GM23248 (cell line): Measurements from ENCODE around the gene OPCML. TPM values are rescaled to one million over a fixed set of nuclear protein-coding genes. Genes with fewer than 3 reads are reported as not detected.

ENCODE experiments used
- DNase-seq: peaks from one replicate; pipeline ENCODE4 v3.0.0-alpha.2; 2015
- H2AFZ ChIP-seq: fragments of 200-600 bp; sonication (generic); 2 replicates; pipeline ENCODE4 v1.6.1; 2016; ENCODE audit warnings: antibody characterized with exemption
- H3F3A ChIP-seq: fragments of 200-600 bp; sonication (generic); 2 replicates; pipeline ENCODE4 v1.6.1; 2016; ENCODE audit warnings: mild to moderate bottlenecking, antibody characterized with exemption, mixed run types; ENCODE audit not compliant: insufficient read depth
- H3K27ac ChIP-seq: fragments of 200-600 bp; sonication (generic); 2 replicates; pipeline ENCODE4 v1.5.1; 2016; ENCODE audit warnings: mild to moderate bottlenecking
- H3K27me3 ChIP-seq: fragments of 200-600 bp; sonication (generic); replicated peaks from 2 replicates; pipeline ENCODE4 v1.6.1; 2016; ENCODE audit warnings: mild to moderate bottlenecking; ENCODE audit not compliant: insufficient read depth
- H3K36me3 ChIP-seq: fragments of 200-600 bp; sonication (generic); 2 replicates; pipeline ENCODE4 v1.6.1; 2016; ENCODE audit warnings: low read depth, mild to moderate bottlenecking
- H3K4me1 ChIP-seq: fragments of 200-600 bp; sonication (generic); 2 replicates; pipeline ENCODE4 v1.6.1; 2016; ENCODE audit warnings: mild to moderate bottlenecking; ENCODE audit not compliant: insufficient read depth
- H3K4me2 ChIP-seq: fragments of 200-600 bp; sonication (generic); one replicate; pipeline ENCODE4 v1.6.1; 2016; ENCODE audit warnings: mild to moderate bottlenecking; ENCODE audit not compliant: unreplicated experiment
- H3K4me3 ChIP-seq: fragments of 200-600 bp; sonication (generic); 2 replicates; pipeline ENCODE4 v1.5.1; 2016; ENCODE audit warnings: mild to moderate bottlenecking
- H3K79me2 ChIP-seq: fragments of 200-600 bp; sonication (generic); 2 replicates; pipeline ENCODE4 v1.6.1; 2016; ENCODE audit warnings: mild to moderate bottlenecking; ENCODE audit not compliant: insufficient read depth
- H3K9ac ChIP-seq: fragments of 200-600 bp; sonication (generic); 2 replicates; pipeline ENCODE4 v1.6.1; 2016; ENCODE audit warnings: mild to moderate bottlenecking
- H3K9me2 ChIP-seq: fragments of 200-600 bp; sonication (generic); 2 replicates; pipeline ENCODE4 v1.6.1; 2016; ENCODE audit warnings: mixed run types, mild to moderate bottlenecking, moderate library complexity; ENCODE audit not compliant: insufficient read depth
- H3K9me3 ChIP-seq: fragments of 200-600 bp; sonication (generic); one replicate; pipeline ENCODE4 v1.6.1; 2017; ENCODE audit warnings: low read depth
- H4K20me1 ChIP-seq: fragments of 200-600 bp; sonication (generic); 2 replicates; pipeline ENCODE4 v1.6.0; 2016; ENCODE audit not compliant: insufficient read depth
- EZH2 ChIP-seq: fragments of 200-600 bp; sonication (generic); IDR thresholded peaks from 2 replicates; pipeline ENCODE4 v1.6.1; 2018; ENCODE audit warnings: antibody characterized with exemption, mild to moderate bottlenecking; ENCODE audit not compliant: insufficient read depth, poor library complexity, severe bottlenecking
- EZH2phosphoT487 ChIP-seq: fragments of 200-600 bp; sonication (generic); IDR thresholded peaks from 2 replicates; pipeline ENCODE4 v1.6.1; 2018; ENCODE audit warnings: antibody characterized with exemption, moderate library complexity, mild to moderate bottlenecking, low read depth; ENCODE audit not compliant: insufficient read depth
- WGBS, 2 experiments: methylation state at CpG; one replicate each; pipeline ENCODE4 v1.1.6; 2015 to 2017; ENCODE audit warnings: low lambda C conversion rate in 2 of 2, low coverage in 1 of 2; ENCODE audit errors: missing lambda C conversion rate in 2 of 2; 5-methylcytosine and 5-hydroxymethylcytosine counted together
- in situ Hi-C: fragments of 300-500 bp; cut with MboI; formaldehyde crosslinking; loops from 2 replicates; pipeline ENCODE4 v1.15.0; 2020
- polyA plus RNA-seq: library from polyadenylated mRNA; unstranded; fragments of >200 nt; fragmentation: Nextera tagmentation; extraction: Ambion mirVana; gene quantifications from 2 replicates; pipeline ENCODE4 v1.2.1, GENCODE V29; 2016
- total RNA-seq: library from RNA; depleted of rRNA; stranded (reverse); fragments of >200 nt; shearing (Covaris generic); gene quantifications from 2 replicates; pipeline ENCODE4 v1.2.3, GENCODE V29; 2014

The OPCML gene
- total and polyA plus RNA-seq, 2 experiments from 2014 or later: 0.69 to 1.6 TPM

DNA sequence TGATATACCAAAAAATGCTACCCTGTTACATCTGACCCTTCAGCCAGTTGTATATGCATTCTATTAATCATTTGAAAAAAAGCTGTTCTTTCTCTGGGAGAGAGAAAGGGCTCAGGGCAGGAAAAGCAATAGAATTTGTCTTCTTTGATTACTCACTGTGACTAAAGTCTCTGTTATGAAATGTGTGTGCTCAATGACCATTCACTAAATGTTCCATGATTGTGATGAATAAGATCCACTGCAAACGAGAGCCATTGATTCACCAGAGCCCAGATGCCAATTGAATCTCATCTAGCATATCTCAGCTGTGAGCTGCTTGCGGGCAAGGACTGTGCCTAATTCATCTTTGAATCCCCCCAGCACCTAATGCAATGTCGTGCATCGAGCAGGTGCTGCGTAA is 184.3 kb downstream of the OPCML start:
- in situ Hi-C loops: no loop called here
- H3K9me3 ChIP-seq: no peaks in the 10 kb centered on the region
- no peaks in the 10 kb centered on the region for H4K20me1 ChIP-seq
- no peak overlapping the region for H3K4me3 ChIP-seq
- no peaks in the 10 kb centered on the region for H3K4me1 ChIP-seq
- H3K27ac ChIP-seq: no peak overlapping the region
- no peak for DNase-seq
- 13 to 18% methylated on average over 5 of the region's 5 CpGs for WGBS, 2 experiments
- no peaks in the 10 kb centered on the region for H3K9me2 ChIP-seq
- no peak for TF ChIP-seq EZH2phosphoT487
- TF ChIP-seq EZH2: no peak
- no peak overlapping the region for H3K9ac ChIP-seq
- no peak overlapping the region for H3K4me2 ChIP-seq
- H2AFZ ChIP-seq: no peak overlapping the region
- H3K27me3 ChIP-seq: no peaks in the 10 kb centered on the region
- no peaks in the 10 kb centered on the region for H3K79me2 ChIP-seq
- H3K36me3 ChIP-seq: no peaks in the 10 kb centered on the region
- no peaks in the 10 kb centered on the region for H3F3A ChIP-seq

GRCh38 chr11:133346137-133346536 is 186.2 kb downstream of the OPCML start:
- Histone ChIP-seq H3K36me3 (no peaks in the 10 kb centered on the region), H3K27me3 (no peaks in the 10 kb centered on the region), H3F3A (no peaks in the 10 kb centered on the region), H3K27ac (no peak overlapping the region), H2AFZ (no peak overlapping the region), H4K20me1 (no peaks in the 10 kb centered on the region), H3K9me2 (no peaks in the 10 kb centered on the region), H3K79me2 (no peaks in the 10 kb centered on the region), H3K9me3 (no peaks in the 10 kb centered on the region), H3K4me2 (no peak overlapping the region), H3K9ac (no peak overlapping the region), H3K4me1 (no peaks in the 10 kb centered on the region), H3K4me3 (no peak overlapping the region)
- WGBS, 2 experiments: 19 to 27% methylated on average over 5 of the region's 5 CpGs
- in situ Hi-C loops: no loop called here
- DNase-seq: no peak
- TF ChIP-seq EZH2: no peak
- TF ChIP-seq EZH2phosphoT487: no peak

DNA sequence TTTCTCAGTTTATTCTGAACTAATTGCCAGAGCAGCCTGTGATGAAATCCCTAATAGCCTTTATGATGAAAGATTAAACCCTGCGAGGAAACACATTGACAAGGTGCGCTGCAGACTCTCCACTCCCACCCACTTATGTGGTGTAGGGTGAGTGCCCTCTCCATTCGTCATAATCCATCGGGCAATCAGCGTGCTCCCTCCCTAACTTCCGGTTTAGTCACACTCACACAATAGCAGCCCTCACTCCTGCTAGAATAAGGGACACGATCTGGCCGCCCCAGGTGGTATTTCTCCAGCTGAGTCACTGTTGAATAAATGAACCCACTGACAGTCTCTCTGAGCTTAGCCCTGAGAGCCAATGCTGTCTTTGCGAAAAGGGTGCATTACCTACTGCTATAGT is 188.3 kb downstream of the OPCML start:
- no peak for DNase-seq
- Histone ChIP-seq H3K27me3 (no peaks in the 10 kb centered on the region), H3K4me2 (no peak overlapping the region), H3K79me2 (no peaks in the 10 kb centered on the region), H3K4me3 (no peak overlapping the region), H3K9me2 (no peaks in the 10 kb centered on the region), H4K20me1 (no peaks in the 10 kb centered on the region), H3K36me3 (no peaks in the 10 kb centered on the region), H3K9me3 (no peaks in the 10 kb centered on the region), H3K9ac (no peak overlapping the region), H3K4me1 (no peaks in the 10 kb centered on the region), H3K27ac (no peak overlapping the region), H2AFZ (no peak overlapping the region), H3F3A (no peaks in the 10 kb centered on the region)
- WGBS, 2 experiments: 0 to 4% methylated on average over 9 of the region's 9 CpGs
- TF ChIP-seq EZH2 (no peak), EZH2phosphoT487 (no peak)
- in situ Hi-C loops: no loop called here

- no peak overlapping the region for H2AFZ ChIP-seq
- no peaks in the 10 kb centered on the region for H3F3A ChIP-seq
- TF ChIP-seq EZH2phosphoT487 (no peak), EZH2 (no peak)
- in situ Hi-C loops: no loop called here
- no peaks in the 10 kb centered on the region for H3K9me2 ChIP-seq
- no peaks in the 10 kb centered on the region for H3K36me3 ChIP-seq
- DNase-seq: no peak
- H3K9me3 ChIP-seq: no peaks in the 10 kb centered on the region
- H3K4me3 ChIP-seq: no peak overlapping the region
- H3K4me1 ChIP-seq: no peaks in the 10 kb centered on the region
- H3K27me3 ChIP-seq: no peaks in the 10 kb centered on the region
- no peak overlapping the region for H3K4me2 ChIP-seq
- H3K27ac ChIP-seq: no peak overlapping the region
- no peak overlapping the region for H3K9ac ChIP-seq
- no peaks in the 10 kb centered on the region for H3K79me2 ChIP-seq
- WGBS, 2 experiments: 22 to 24% methylated on average over 5 of the region's 5 CpGs
- no peaks in the 10 kb centered on the region for H4K20me1 ChIP-seq
These were observed 192.7 kb downstream of the OPCML start for GRCh38 chr11:133339495-133340140.
